Measurements from ENCODE around the gene PIAS2.

- TF ChIP-seq CTCF (conservative IDR thresholded peaks at IDR 0.05; ENCODE audit: low read depth, low read length) (no peak), EZH2 (IDR thresholded peaks at IDR 0.05; ENCODE audit: borderline replicate concordance, low read depth, low read length, poor library complexity, severe bottlenecking) (no peak)
Measured at GRCh38 chr18:46767217-46767616, 150.1 kb downstream of the PIAS2 start.
